IMR-90 (cell line): ENCODE measurements around the gene GJB5. TPM values are rescaled to one million over a fixed set of nuclear protein-coding genes. Genes with fewer than 3 reads are reported as not detected.

Experiments used
- ATAC-seq: fragments of 200-7000 bp; cut with Tn5 transposase; 2 replicates; pipeline ENCODE4 v1.9.1; 2020; ENCODE audit warnings: low read depth, mild to moderate bottlenecking, moderate library complexity
- BruUV-seq: library from RNA; stranded (reverse); fragments of 400-500 nt; replicated peaks from 2 replicates; lab custom pipeline; 2021; lab: Mats Ljungman, UMichigan
- CTCF ChIA-PET: fragments of 300-600 bp; formaldehyde crosslinking; extraction: SDS; loops from one replicate; lab custom pipeline; 2021; ENCODE audit warnings: antibody characterized with exemption; lab: Yijun Ruan, JAX
- POLR2A ChIA-PET: fragments of 300-600 bp; sonication (Branson Sonifier 250); formaldehyde crosslinking; loops from one replicate; lab custom pipeline; 2022; ENCODE audit warnings: antibody characterized with exemption; ENCODE audit not compliant: unreplicated experiment; lab: Charles Lee
- DNase-seq: peaks from one replicate; pipeline ENCODE4 v3.0.0; 2013
- H2AFZ ChIP-seq: replicated peaks from 2 replicates; pipeline ENCODE3; 2013; ENCODE audit warnings: low read length, mild to moderate bottlenecking; ENCODE audit not compliant: poor library complexity
- H2AK5ac ChIP-seq: 2 replicates; pipeline ENCODE4 v1.6.1; 2013; ENCODE audit warnings: low read depth, low read length, inconsistent platforms
- H2AK9ac ChIP-seq: replicated peaks from 2 replicates; pipeline ENCODE3; 2013; ENCODE audit warnings: mild to moderate bottlenecking, low read depth, low read length, moderate library complexity; ENCODE audit not compliant: poor library complexity
- H2BK120ac ChIP-seq: 2 replicates; pipeline ENCODE4 v1.6.1; 2013; ENCODE audit warnings: low read depth, low read length, inconsistent platforms
- H2BK15ac ChIP-seq: 3 replicates; pipeline ENCODE4 v1.6.1; 2013; ENCODE audit warnings: low read depth, low read length, inconsistent platforms
- H2BK20ac ChIP-seq: 2 replicates; pipeline ENCODE4 v1.6.1; 2013; ENCODE audit warnings: low read depth, mild to moderate bottlenecking, inconsistent platforms, low read length, moderate library complexity
- H2BK5ac ChIP-seq: 2 replicates; pipeline ENCODE4 v1.6.1; 2013; ENCODE audit warnings: mild to moderate bottlenecking, low read depth, low read length, inconsistent platforms; ENCODE audit not compliant: poor library complexity, severe bottlenecking
- H3K14ac ChIP-seq: replicated peaks from 2 replicates; pipeline ENCODE4 v1.6.1; 2013; ENCODE audit warnings: low read depth, low read length, inconsistent platforms
- H3K18ac ChIP-seq: 2 replicates; pipeline ENCODE4 v1.6.1; 2013; ENCODE audit warnings: low read depth, low read length, control low read depth
- H3K23ac ChIP-seq: 2 replicates; pipeline ENCODE4 v1.6.1; 2013; ENCODE audit warnings: low read depth, low read length, inconsistent platforms
- H3K27ac ChIP-seq: 2 replicates; pipeline ENCODE4 v1.5.1; 2013; ENCODE audit warnings: mild to moderate bottlenecking, control low read depth, low read length; ENCODE audit not compliant: insufficient read depth
- H3K27me3 ChIP-seq: 2 replicates; pipeline ENCODE4 v1.6.1; 2013; ENCODE audit warnings: low read length; ENCODE audit not compliant: control insufficient read depth, insufficient read depth
- H3K36me3 ChIP-seq: 2 replicates; pipeline ENCODE4 v1.6.1; 2013; ENCODE audit warnings: low read length, mixed read lengths; ENCODE audit not compliant: control insufficient read depth, insufficient read depth
- H3K4ac ChIP-seq: 2 replicates; pipeline ENCODE4 v1.6.1; 2013; ENCODE audit warnings: low read depth, low read length, inconsistent platforms
- H3K4me1 ChIP-seq: 2 replicates; pipeline ENCODE4 v1.6.1; 2013; ENCODE audit warnings: low read length, mixed read lengths; ENCODE audit not compliant: control insufficient read depth, insufficient read depth
- H3K4me2 ChIP-seq: 2 replicates; pipeline ENCODE4 v1.6.1; 2013; ENCODE audit warnings: low read depth, mild to moderate bottlenecking, control low read depth, low read length, moderate library complexity
- H3K4me3 ChIP-seq: 2 replicates; pipeline ENCODE4 v1.5.1; 2013; ENCODE audit warnings: low read depth, mild to moderate bottlenecking, control low read depth, low read length, moderate library complexity; ENCODE audit not compliant: insufficient read depth
- H3K56ac ChIP-seq: 2 replicates; pipeline ENCODE4 v1.6.1; 2013; ENCODE audit warnings: low read length, inconsistent platforms; ENCODE audit not compliant: insufficient read depth; ENCODE audit errors: extremely low read depth
- H3K79me1 ChIP-seq, 2 experiments: 2 replicates each; pipeline ENCODE4 v1.6.1; 2013; ENCODE audit warnings: low read length in 2 of 2, inconsistent platforms in 1 of 2, low read depth in 1 of 2
- H3K9ac ChIP-seq: 2 replicates; pipeline ENCODE4 v1.6.1; 2013; ENCODE audit warnings: low read depth, low read length, control low read depth
- H3K9me1 ChIP-seq: 2 replicates; pipeline ENCODE4 v1.6.1; 2013; ENCODE audit warnings: low read length, inconsistent platforms; ENCODE audit not compliant: insufficient read depth
- H3K9me3 ChIP-seq: 2 replicates; pipeline ENCODE4 v1.6.1; 2013; ENCODE audit warnings: low read length; ENCODE audit not compliant: control insufficient read depth, insufficient read depth
- H4K20me1 ChIP-seq: 2 replicates; pipeline ENCODE4 v1.6.1; 2013; ENCODE audit warnings: low read length, inconsistent platforms; ENCODE audit not compliant: insufficient read depth
- H4K5ac ChIP-seq: 2 replicates; pipeline ENCODE4 v1.6.1; 2013; ENCODE audit warnings: mild to moderate bottlenecking, low read depth, low read length, control low read depth
- H4K8ac ChIP-seq, 2 experiments: 2 replicates each; pipeline ENCODE4 v1.6.1; 2013; ENCODE audit warnings: low read depth in 2 of 2, low read length in 2 of 2, control low read depth in 1 of 2, inconsistent platforms in 1 of 2
- H4K91ac ChIP-seq: 2 replicates; pipeline ENCODE4 v1.6.1; 2013; ENCODE audit warnings: low read depth, low read length, inconsistent platforms; ENCODE audit not compliant: insufficient read depth
- CEBPB ChIP-seq: IDR thresholded peaks from 2 replicates; pipeline ENCODE4 v1.6.1; 2012; ENCODE audit warnings: low read depth, low read length, improper control_type of control experiment
- CTCF ChIP-seq: conservative IDR thresholded peaks from 2 replicates; pipeline ENCODE4 v1.5.1; 2012; ENCODE audit warnings: mild to moderate bottlenecking, low read depth, low read length, improper control_type of control experiment
- FOS ChIP-seq: fragments of 150-350 bp; IDR thresholded peaks from 2 replicates; pipeline ENCODE4 v1.6.1; 2016; ENCODE audit warnings: low read depth, low read length
- MAFK ChIP-seq: IDR thresholded peaks from 2 replicates; pipeline ENCODE4 v1.6.1; 2012; ENCODE audit warnings: low read depth, low read length, improper control_type of control experiment
- MAZ ChIP-seq: IDR thresholded peaks from 2 replicates; pipeline ENCODE4 v1.6.1; 2012; ENCODE audit warnings: low read depth, mild to moderate bottlenecking, low read length, improper control_type of control experiment, moderate library complexity, borderline replicate concordance
- MXI1 ChIP-seq: IDR thresholded peaks from 2 replicates; pipeline ENCODE4 v1.6.1; 2012; ENCODE audit warnings: low read depth, mild to moderate bottlenecking, low read length, moderate library complexity, borderline replicate concordance
- NFE2L2 ChIP-seq: fragments of 150-350 bp; IDR thresholded peaks from 2 replicates; pipeline ENCODE4 v1.6.1; 2016; ENCODE audit warnings: low read depth, mild to moderate bottlenecking, low read length
- POLR2A ChIP-seq: IDR thresholded peaks from 2 replicates; pipeline ENCODE4 v1.6.1; 2012; ENCODE audit warnings: mild to moderate bottlenecking, low read depth, low read length
- RFX5 ChIP-seq: IDR thresholded peaks from 2 replicates; pipeline ENCODE4 v1.8.0; 2012; ENCODE audit warnings: low read depth, mild to moderate bottlenecking, low read length, moderate library complexity
- WGBS, 2 experiments: methylation state at CpG; one replicate each; pipeline versions ENCODE4 v1.1.5 to v1.1.7; 2013; ENCODE audit warnings: missing lambda C conversion rate in 2 of 2; ENCODE audit not compliant: insufficient read length in 1 of 2; ENCODE audit errors: extremely low coverage in 2 of 2; 5-methylcytosine and 5-hydroxymethylcytosine counted together
- dilution Hi-C: fragments of 300-500 bp; cut with HindIII; formaldehyde crosslinking; loops from one replicate; pipeline ENCODE4 v1.14.3; 2018; ENCODE audit warnings: low sequenced_read_pairs; ENCODE audit not compliant: unreplicated experiment
- in situ Hi-C: fragments of 300-500 bp; cut with MboI; formaldehyde crosslinking; loops from 3 replicates; pipeline ENCODE4 v1.14.3; 2019; ENCODE audit warnings: low sequenced_read_pairs, inconsistent platforms, mixed read lengths
- intact Hi-C: fragments of 100-400 bp; cut with micrococcal nuclease; formaldehyde crosslinking; loops from 2 replicates; pipeline ENCODE4 v1.10.0; 2022
- polyA plus RNA-seq, 3 experiments: library from polyadenylated mRNA; depleted of rRNA; stranded (reverse); fragments of >200 nt; gene quantifications; 2 replicates each; pipeline ENCODE4 v1.2.3, GENCODE V29; 2012; ENCODE audit warnings: low replicate concordance in 1 of 3
- total RNA-seq: library from RNA; depleted of rRNA; stranded (reverse); fragments of >200 nt; gene quantifications from 2 replicates; pipeline ENCODE4 v1.2.3, GENCODE V29; 2012

The GJB5 gene
- total and polyA plus RNA-seq, 2 of the 4 experiments (the other 2 are of a cell fraction): 0.10 TPM; not detected in 1

- Histone ChIP-seq H3K9me3 (no peaks in the 10 kb centered on the region), H3K23ac (no peak overlapping the region), H3K56ac (no peak overlapping the region), H3K18ac (no peak overlapping the region), H3K27me3 (no peaks in the 10 kb centered on the region), H3K36me3 (no peaks in the 10 kb centered on the region), H2AFZ (no peak overlapping the region), H4K20me1 (no peaks in the 10 kb centered on the region), H3K27ac (no peak overlapping the region), H3K4me2 (no peak overlapping the region), H2BK5ac (no peak overlapping the region), H2AK9ac (no peak overlapping the region), H3K9ac (no peak overlapping the region), H3K4me1 (no peaks in the 10 kb centered on the region), H2BK15ac (no peak overlapping the region), H4K91ac (no peak overlapping the region), H2BK20ac (no peak overlapping the region), H4K5ac (no peak overlapping the region), H3K4ac (no peak overlapping the region), H3K9me1 (no peaks in the 10 kb centered on the region), H3K4me3 (no peak overlapping the region), H4K8ac (no peak overlapping the region), H3K79me1 (no peaks in the 10 kb centered on the region), H2BK120ac (no peak overlapping the region), H2AK5ac (no peak overlapping the region), H3K14ac (no peak overlapping the region)
- intact Hi-C loops (no loop called here), in situ Hi-C loops (no loop called here), dilution Hi-C loops (no loop called here)
- ChIA-PET POLR2A (no interaction called here), CTCF (interaction anchor here (0.6 kb wide), 1 partner anchor 1094 kb away, joined by 3 read pairs; no protein-coding TSS in a partner anchor)
- 46% methylated on average over 3 of the region's 6 CpGs; no CpG with 5 or more reads in 1 of the 2 experiments for WGBS, 2 experiments
- BruUV-seq: no TSS peak
- ATAC-seq: no peak
- TF ChIP-seq POLR2A (no peak), RFX5 (no peak), MXI1 (no peak), CEBPB (no peak), CTCF (no peak), MAZ (no peak), FOS (no peak), NFE2L2 (no peak), MAFK (no peak)
- no peak for DNase-seq
Measured at GRCh38 chr1:34726861-34727260, 28.0 kb upstream of the GJB5 start.
